T47D (cell line): ENCODE results near the gene INSYN2B.

Source experiments
- DNase-seq, 2 experiments: peaks; one replicate each; pipeline versions ENCODE4 v3.0.0 to v3.0.0-alpha.2; 2011 to 2012; ENCODE audit warnings: low read depth in 1 of 2, low spot score in 1 of 2
- JUND ChIP-seq: IDR thresholded peaks from 2 replicates; pipeline ENCODE4 v1.6.1; 2012; ENCODE audit warnings: low read depth
- in situ Hi-C: cut with HindIII; loops from 2 replicates; pipeline ENCODE4 v1.10.0; 2016; ENCODE audit warnings: low sequenced_read_pairs, low pct_unique_long_range_greater_than_20kb

INSYN2B gene

DNA sequence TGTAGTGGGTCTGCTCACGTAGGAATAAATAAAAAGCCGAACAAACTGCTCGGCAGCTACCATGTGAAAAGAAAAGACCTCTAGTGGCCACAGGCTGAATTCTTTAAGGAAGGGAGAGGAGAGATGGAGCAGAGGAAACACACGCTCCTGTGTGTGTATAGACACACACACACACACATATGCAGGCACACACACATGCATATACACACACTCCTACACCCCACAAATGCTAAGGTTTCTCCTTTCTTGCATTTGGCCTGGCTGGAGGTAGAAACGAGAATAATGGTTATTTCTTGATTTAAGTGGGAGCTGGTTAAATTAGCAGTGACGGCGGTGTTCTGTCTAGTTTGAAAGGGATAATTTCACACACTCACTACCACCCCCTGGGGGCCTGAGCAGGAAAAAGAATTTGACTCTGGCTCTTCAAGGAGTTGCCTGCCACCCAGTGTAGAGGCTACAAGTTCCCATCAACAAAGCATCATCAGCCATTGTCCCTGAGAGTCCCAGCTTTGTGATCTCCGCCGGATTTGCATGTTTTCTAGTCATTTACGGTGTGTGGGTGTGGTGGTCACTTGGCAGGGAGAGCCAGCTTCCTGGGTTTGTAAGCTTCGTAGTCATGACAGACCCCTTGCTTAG lies at the start of gene INSYN2B:
INSYN2B (minus strand) TSS at position 78 of the 636 bp plus-strand sequence. CDS start 96,597 bp downstream, outside the sequence.
- in situ Hi-C loops: no loop called here
- DNase-seq: peak; percentile 49 to 69
- no peak for TF ChIP-seq JUND

GRCh38 chr5:170028124-170028523 lies 47.8 kb upstream of the INSYN2B start:
- no peak for DNase-seq
- TF ChIP-seq JUND: no peak
- in situ Hi-C loops: no loop called here

DNA sequence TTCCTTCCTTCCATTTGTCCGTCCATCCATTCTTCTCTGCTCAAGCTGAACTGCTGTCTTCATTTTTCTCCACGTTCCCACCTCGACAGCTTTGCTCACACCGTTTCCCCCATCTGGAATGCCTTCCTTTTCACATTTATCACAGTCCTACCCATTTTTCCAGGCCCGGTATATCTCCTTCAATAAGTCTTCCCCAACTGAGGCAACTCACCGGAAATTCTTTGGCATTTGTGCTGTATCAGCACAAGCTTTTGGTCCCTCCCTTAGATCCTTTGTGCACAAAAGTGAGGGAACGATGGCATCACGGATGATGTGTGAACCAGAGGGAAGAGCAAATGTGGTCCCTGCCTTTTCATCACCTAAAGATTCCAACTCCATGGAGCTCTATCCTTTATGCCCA lies 45.6 kb upstream of the INSYN2B start:
- in situ Hi-C loops: no loop called here
- TF ChIP-seq JUND: no peak
- no peak for DNase-seq

DNA sequence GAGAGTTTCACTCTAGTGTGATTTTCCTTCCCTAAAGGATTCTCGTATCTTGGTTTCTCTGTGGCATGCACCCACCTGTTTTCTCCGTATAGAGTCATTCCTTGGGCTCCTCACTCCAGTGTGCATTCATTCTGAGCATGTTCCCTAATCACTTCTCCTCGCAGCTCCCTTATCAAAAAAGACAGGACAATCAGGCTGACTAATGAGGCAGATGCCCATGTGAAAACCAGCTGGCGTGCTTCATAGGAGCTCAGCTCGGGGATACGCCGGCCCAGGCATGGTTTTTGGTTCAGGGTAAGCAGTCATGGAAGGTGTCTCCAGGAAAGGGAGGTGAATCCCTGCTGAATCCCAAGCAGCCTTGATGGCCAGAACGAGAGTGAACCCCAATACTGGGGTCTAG lies 41.2 kb upstream of the INSYN2B start:
- no peak for DNase-seq
- in situ Hi-C loops: no loop called here
- no peak for TF ChIP-seq JUND

GRCh38 chr5:170020423-170020822 lies 40.1 kb upstream of the INSYN2B start:
- no peak for TF ChIP-seq JUND
- in situ Hi-C loops: no loop called here
- no peak for DNase-seq

GRCh38 chr5:170012622-170013021 lies 32.3 kb upstream of the INSYN2B start:
- TF ChIP-seq JUND: no peak
- DNase-seq: no peak
- in situ Hi-C loops: no loop called here

GRCh38 chr5:170011751-170012150 lies 31.5 kb upstream of the INSYN2B start:
- TF ChIP-seq JUND: no peak
- in situ Hi-C loops: no loop called here

GRCh38 chr5:170010595-170010994 lies 30.3 kb upstream of the INSYN2B start:
- TF ChIP-seq JUND: no peak
- DNase-seq: no peak
- in situ Hi-C loops: no loop called here

More at GRCh38 chr5:170011751-170012150, 31.5 kb upstream of the INSYN2B start:
- DNase-seq: no peak

DNA sequence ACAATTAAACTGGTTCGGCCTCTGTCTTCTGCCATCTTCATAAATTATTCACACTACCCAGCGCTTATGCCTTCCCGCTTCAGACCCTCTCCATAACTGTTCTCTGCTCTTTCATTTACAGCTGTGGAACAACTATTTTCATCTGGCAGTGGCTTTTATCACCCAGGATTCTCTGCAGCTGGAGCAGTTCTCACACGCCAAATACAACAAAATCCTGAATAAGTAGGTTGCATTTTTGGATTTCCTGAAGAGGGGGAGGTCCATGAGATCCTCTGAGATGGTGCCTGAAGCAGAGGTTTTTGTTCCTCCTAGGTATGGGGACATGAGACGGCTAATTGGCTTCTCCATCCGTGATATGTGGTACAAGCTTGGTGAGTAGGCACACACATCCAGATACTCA lies 28.1 kb upstream of the INSYN2B start:
- no peak for TF ChIP-seq JUND
- in situ Hi-C loops: no loop called here
- no peak for DNase-seq

DNA sequence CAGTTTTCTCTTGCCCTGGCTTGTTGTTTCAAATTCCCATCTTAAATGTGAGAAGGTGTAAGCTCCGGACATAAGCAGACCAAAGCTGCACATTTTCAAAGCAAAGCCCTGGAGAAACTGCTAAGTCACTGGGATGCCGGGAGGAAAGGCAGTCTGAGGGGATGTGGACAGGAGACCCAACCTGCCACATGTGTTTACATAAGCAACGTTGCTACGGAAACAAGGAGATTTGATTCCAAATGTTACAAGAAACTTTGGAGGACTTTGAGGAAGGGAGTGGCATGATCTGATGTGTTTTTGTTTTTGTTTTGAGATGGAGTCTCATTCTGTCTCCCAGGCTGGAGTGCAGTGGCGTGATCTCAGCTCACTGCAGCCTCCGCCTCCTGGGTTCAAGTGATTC lies 25.7 kb upstream of the INSYN2B start:
- in situ Hi-C loops: no loop called here
- DNase-seq: no peak
- TF ChIP-seq JUND: no peak

DNA sequence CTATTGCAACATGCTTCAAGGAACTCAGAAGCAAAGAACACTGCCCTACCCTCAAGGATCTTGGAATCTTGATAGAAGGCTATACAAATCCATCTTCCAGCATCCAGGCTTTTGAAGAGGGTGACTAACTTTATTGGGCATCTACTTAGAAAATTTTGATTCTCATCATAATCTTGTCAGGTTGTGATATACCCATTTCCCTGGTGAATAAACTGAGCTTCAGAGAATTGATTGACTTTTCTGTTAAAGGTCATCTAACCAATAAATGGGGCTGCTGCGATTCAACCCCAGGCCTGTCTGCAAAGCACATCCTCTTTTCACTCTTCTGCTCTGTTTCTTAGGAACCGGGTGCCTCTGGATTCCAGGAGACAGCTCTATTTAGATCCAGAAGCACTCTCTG lies 19.9 kb upstream of the INSYN2B start:
- in situ Hi-C loops: no loop called here
- no peak for DNase-seq
- TF ChIP-seq JUND: no peak

- TF ChIP-seq JUND: no peak
- in situ Hi-C loops: no loop called here
- DNase-seq: no peak
Measured at GRCh38 chr5:169999621-170000020, 19.3 kb upstream of the INSYN2B start.

DNA sequence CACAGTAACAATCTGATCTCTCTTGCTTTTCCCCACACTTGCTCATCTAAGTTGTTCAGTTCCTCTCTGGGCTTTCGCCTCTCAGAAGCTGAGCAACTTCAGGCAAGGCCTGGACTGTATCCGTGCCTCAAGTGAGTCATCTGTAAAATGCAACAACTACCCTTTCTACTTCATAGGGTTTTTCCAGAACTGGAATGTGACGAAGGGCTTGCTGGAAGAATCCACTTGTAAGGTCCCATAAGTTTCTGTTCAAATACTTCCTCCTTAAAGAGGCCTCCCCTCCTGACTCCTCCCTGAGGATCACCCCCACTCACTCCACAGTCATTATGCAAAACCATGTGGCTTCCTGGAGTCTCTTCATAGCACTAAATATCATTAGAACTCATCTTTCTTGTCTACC lies 17.5 kb upstream of the INSYN2B start:
- no peak for DNase-seq
- TF ChIP-seq JUND: no peak
- in situ Hi-C loops: no loop called here

DNA sequence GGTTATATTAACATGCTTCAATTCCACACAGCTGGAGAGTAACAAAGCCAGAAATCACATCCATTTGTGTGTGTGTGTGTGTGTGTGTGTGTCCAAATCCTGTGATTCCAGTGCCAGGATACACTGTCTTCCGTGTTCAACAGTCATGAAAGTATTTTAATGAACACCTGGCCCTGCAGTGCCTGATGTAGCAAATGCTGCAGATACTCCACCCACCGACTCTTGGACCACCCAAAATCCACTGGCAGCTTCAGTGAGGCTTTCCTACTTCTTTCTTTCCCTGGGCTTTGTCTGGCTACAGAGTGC lies 13.1 kb upstream of the INSYN2B start:
- no peak for TF ChIP-seq JUND
- in situ Hi-C loops: no loop called here
- DNase-seq: no peak
